HCT116 (cell line): Measurements from ENCODE around the gene MYL3. TPM values are rescaled to one million over a fixed set of nuclear protein-coding genes. Genes with fewer than 3 reads are reported as not detected.

Source experiments
- ATAC-seq: fragments of 200-7000 bp; cut with Tn5 transposase; 2 replicates; pipeline ENCODE4 v1.9.1; 2020; ENCODE audit warnings: mild to moderate bottlenecking, moderate library complexity
- BruUV-seq: library from RNA; stranded (reverse); fragments of 400-500 nt; replicated peaks from 2 replicates; lab custom pipeline; 2021; lab: Mats Ljungman, UMichigan
- CTCF ChIA-PET: fragments of 300-600 bp; sonication (Branson Sonifier 250); formaldehyde crosslinking; loops from one replicate; lab custom pipeline; 2021; ENCODE audit warnings: antibody characterized with exemption; lab: Charles Lee
- POLR2A ChIA-PET: fragments of 300-600, 350-600 bp; sonication (Branson Sonifier 250); formaldehyde crosslinking; loops from one replicate; lab custom pipeline; 2021; ENCODE audit warnings: antibody characterized with exemption; lab: Charles Lee
- RAD21 ChIA-PET, 2 experiments: fragments of 300-600 bp; sonication (Branson Sonifier 250); formaldehyde crosslinking; loops; one replicate each; lab custom pipeline; 2023; ENCODE audit warnings: low total read pairs in 2 of 2; ENCODE audit not compliant: uncharacterized antibody in 2 of 2, unreplicated experiment in 2 of 2, low non-redundant PET in 1 of 2; lab: Charles Lee
- DNase-seq: peaks from one replicate; pipeline ENCODE4 v3.0.0-alpha.2; 2010; ENCODE audit warnings: low read depth, low spot score
- H2AFZ ChIP-seq: fragments of 200-600 bp; shearing (Covaris generic), sonication (generic); 2 replicates; pipeline ENCODE4 v1.6.1; 2017; ENCODE audit warnings: low read depth, mixed run types, mixed read lengths, antibody characterized with exemption, low read length; ENCODE audit not compliant: poor library complexity, severe bottlenecking
- H3K27ac ChIP-seq: 2 replicates; pipeline ENCODE4 v1.5.1; 2012; ENCODE audit warnings: low read depth, low read length
- H3K27me3 ChIP-seq: fragments of 200-600 bp; sonication (generic); 2 replicates; pipeline ENCODE4 v1.6.1; 2016; ENCODE audit warnings: mixed run types, low read length, mixed read lengths; ENCODE audit not compliant: insufficient read depth
- H3K36me3 ChIP-seq, 2 experiments: fragments of 200-500 bp in 1 of 2; fragments of 200-600 bp in 1 of 2; sonication (Bioruptor generic) in 1 of 2; sonication (generic) in 1 of 2; 2 replicates each; pipeline versions ENCODE4 v1.5.1 to v1.6.1; 2014 to 2016; ENCODE audit warnings: low read length in 2 of 2, inconsistent platforms in 1 of 2, mixed read lengths in 1 of 2, mixed run types in 1 of 2; ENCODE audit not compliant: insufficient read depth in 2 of 2, control insufficient read depth in 1 of 2
- H3K4me1 ChIP-seq, 2 experiments: fragments of 200-600 bp in 1 of 2; sonication (generic) in 1 of 2; 2 replicates each; pipeline versions ENCODE4 v1.5.1 to v1.6.1; 2012 to 2017; ENCODE audit warnings: low read length in 2 of 2, inconsistent platforms in 1 of 2, mild to moderate bottlenecking in 1 of 2, mixed read lengths in 1 of 2, mixed run types in 1 of 2, moderate library complexity in 1 of 2; ENCODE audit not compliant: insufficient read depth in 2 of 2, control insufficient read depth in 1 of 2
- H3K4me2 ChIP-seq: fragments of 200-600 bp; sonication (generic); 2 replicates; pipeline ENCODE4 v1.6.1; 2017; ENCODE audit warnings: mixed run types, low read length, mixed read lengths
- H3K4me3 ChIP-seq, 2 experiments: fragments of 200-600 bp in 1 of 2; sonication (generic) in 1 of 2; replicated peaks in 1 of 2; 2 replicates each; pipeline ENCODE4 v1.5.1; 2011 to 2016; ENCODE audit warnings: low read length in 2 of 2, control low read depth in 1 of 2, low read depth in 1 of 2, mild to moderate bottlenecking in 1 of 2, mixed read lengths in 1 of 2, mixed run types in 1 of 2
- H3K79me2 ChIP-seq: fragments of 200-600 bp; sonication (generic); 2 replicates; pipeline ENCODE4 v1.6.1; 2017; ENCODE audit warnings: mild to moderate bottlenecking, mixed run types, low read length, moderate library complexity, mixed read lengths; ENCODE audit not compliant: insufficient read depth
- H3K9ac ChIP-seq: fragments of 200-600 bp; sonication (generic); 2 replicates; pipeline ENCODE4 v1.6.1; 2016; ENCODE audit warnings: low read length, mixed read lengths
- H3K9me2 ChIP-seq: fragments of 200-600 bp; sonication (generic), shearing (Covaris generic); 2 replicates; pipeline ENCODE4 v1.6.1; 2017; ENCODE audit warnings: mixed run types, mild to moderate bottlenecking, moderate library complexity; ENCODE audit not compliant: insufficient read depth
- H3K9me3 ChIP-seq, 2 experiments: fragments of 200-500 bp in 1 of 2; fragments of 200-600 bp in 1 of 2; sonication (Bioruptor generic) in 1 of 2; sonication (generic) in 1 of 2; 2 replicates each; pipeline ENCODE4 v1.6.1; 2014 to 2017; ENCODE audit warnings: low read length in 2 of 2, mixed read lengths in 2 of 2, inconsistent platforms in 1 of 2, low read depth in 1 of 2, mild to moderate bottlenecking in 1 of 2, mixed run types in 1 of 2, moderate library complexity in 1 of 2; ENCODE audit not compliant: control insufficient read depth in 1 of 2, insufficient read depth in 1 of 2
- H4K20me1 ChIP-seq: fragments of 200-600 bp; sonication (generic), shearing (Covaris generic); 2 replicates; pipeline ENCODE4 v1.6.1; 2017; ENCODE audit warnings: mixed run types, mild to moderate bottlenecking, moderate library complexity; ENCODE audit not compliant: insufficient read depth
- CTCF ChIP-seq, 3 experiments: fragments of 200-600 bp in 1 of 3; sonication (generic) in 1 of 3; IDR thresholded peaks in 2 of 3; conservative IDR thresholded peaks in 1 of 3; 2 replicates each; pipeline ENCODE4 v1.5.1; 2012 to 2017; ENCODE audit warnings: low read depth in 2 of 3, low read length in 2 of 3, antibody characterized with exemption in 1 of 3, borderline replicate concordance in 1 of 3, control low read depth in 1 of 3, mild to moderate bottlenecking in 1 of 3, mixed read lengths in 1 of 3, mixed run types in 1 of 3, moderate library complexity in 1 of 3; ENCODE audit not compliant: insufficient read depth in 1 of 3
- EGR1 ChIP-seq: IDR thresholded peaks from 2 replicates; pipeline ENCODE4 v1.6.1; 2012; ENCODE audit warnings: low read depth
- FOSL1 ChIP-seq: IDR thresholded peaks from 2 replicates; pipeline ENCODE4 v1.6.1; 2012; ENCODE audit warnings: low read depth
- JUND ChIP-seq: IDR thresholded peaks from 2 replicates; pipeline ENCODE4 v1.6.1; 2012
- SP1 ChIP-seq: IDR thresholded peaks from 2 replicates; pipeline ENCODE4 v1.6.1; 2012; ENCODE audit warnings: low read depth
- SRF ChIP-seq: IDR thresholded peaks from 2 replicates; pipeline ENCODE4 v1.6.1; 2012; ENCODE audit warnings: low read depth
- TCF7L2 ChIP-seq: IDR thresholded peaks from 2 replicates; pipeline ENCODE4 v1.7.0; 2011; ENCODE audit warnings: borderline replicate concordance, inconsistent platforms; ENCODE audit not compliant: insufficient read depth, insufficient read length; ENCODE audit errors: extremely low read depth
- YY1 ChIP-seq: IDR thresholded peaks from 2 replicates; pipeline ENCODE4 v1.6.1; 2011; ENCODE audit warnings: low read length, low read depth, moderate library complexity, mild to moderate bottlenecking; ENCODE audit not compliant: insufficient replicate concordance; ENCODE audit errors: extremely low read depth
- intact Hi-C: fragments of 100-400 bp; cut with micrococcal nuclease; formaldehyde crosslinking; loops from 2 replicates; pipeline ENCODE4 v1.10.0; 2022
- total RNA-seq: library from RNA; stranded (reverse); gene quantifications from one replicate; pipeline ENCODE4 v1.2.1, GENCODE V29; 2021; ENCODE audit not compliant: unreplicated experiment
- TF ChIP-seq, protein P1 (sequence below): IDR thresholded peaks from 2 replicates; pipeline ENCODE4 v1.6.1; 2012
- TF ChIP-seq, protein P2 (sequence below): IDR thresholded peaks from 2 replicates; pipeline ENCODE4 v1.6.1; 2012; ENCODE audit warnings: low read depth

Gene MYL3
- total RNA-seq, 1 experiment from 2014 or later, result not detected

- DNase-seq (no peak), ATAC-seq (no peak)
- POLR2A ChIA-PET, result no interaction called here
- no peaks in the 10 kb centered on the region for H3K36me3 ChIP-seq
- H3K9ac ChIP-seq, result no peak overlapping the region
- no peaks in the 10 kb centered on the region for H3K9me2 ChIP-seq
- H3K4me3 ChIP-seq, result no peak overlapping the region
- H4K20me1 ChIP-seq, result no peaks in the 10 kb centered on the region
- no peak overlapping the region for H3K27ac ChIP-seq
- H3K27me3 ChIP-seq, result no peaks in the 10 kb centered on the region
- H3K9me3 ChIP-seq, result no peaks in the 10 kb centered on the region; a peak in 1 of 4 replicates
- RAD21 ChIA-PET, result no interaction called here
- H3K79me2 ChIP-seq, result no peaks in the 10 kb centered on the region
- no TSS peak for BruUV-seq
- intact Hi-C loops, result no loop called here
- H3K4me1 ChIP-seq, result no peaks in the 10 kb centered on the region
- CTCF ChIA-PET, result no interaction called here
- TF ChIP-seq TCF7L2, result no peak
- no peak for TF ChIP-seq FOSL1
- no peak for TF ChIP-seq SRF
- no peak for TF ChIP-seq EGR1
- H2AFZ ChIP-seq, result no peak overlapping the region
- no peak overlapping the region for H3K4me2 ChIP-seq
These were observed 16.4 kb downstream of the MYL3 start for GRCh38 chr3:46846624-46847542.

- ChIA-PET POLR2A (no interaction called here), CTCF (no interaction called here), RAD21 (no interaction called here)
- DNase-seq (no peak), ATAC-seq (no peak)
- Histone ChIP-seq H3K27ac (no peak overlapping the region), H3K9ac (no peak overlapping the region), H4K20me1 (no peaks in the 10 kb centered on the region), H3K4me2 (no peak overlapping the region), H3K4me3 (no peak overlapping the region), H3K4me1 (no peaks in the 10 kb centered on the region), H3K79me2 (no peaks in the 10 kb centered on the region), H3K9me2 (no peaks in the 10 kb centered on the region), H3K9me3 (peaks cover 6 to 7% of the 10 kb centered on the region in 2 experiments; a peak in 2 of 4 replicates), H3K27me3 (no peaks in the 10 kb centered on the region), H3K36me3 (no peaks in the 10 kb centered on the region), H2AFZ (no peak overlapping the region)
- intact Hi-C loops, result no loop called here
- no TSS peak for BruUV-seq
- no peak for TF ChIP-seq YY1
- TF ChIP-seq FOSL1, result no peak
- no peak for TF ChIP-seq JUND
- TF ChIP-seq CTCF (IDR thresholded peaks at IDR 0.05 in 2 of 3, conservative IDR thresholded peaks at IDR 0.05 in 1 of 3; ENCODE audit: borderline replicate concordance in 1 of 3, insufficient read depth in 1 of 3, low read depth in 2 of 3, low read length in 2 of 3), result no peak
- TF ChIP-seq, protein P1, sequence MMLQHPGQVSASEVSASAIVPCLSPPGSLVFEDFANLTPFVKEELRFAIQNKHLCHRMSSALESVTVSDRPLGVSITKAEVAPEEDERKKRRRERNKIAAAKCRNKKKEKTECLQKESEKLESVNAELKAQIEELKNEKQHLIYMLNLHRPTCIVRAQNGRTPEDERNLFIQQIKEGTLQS, result no peak
- no peak for TF ChIP-seq SP1
- TF ChIP-seq, protein P2, sequence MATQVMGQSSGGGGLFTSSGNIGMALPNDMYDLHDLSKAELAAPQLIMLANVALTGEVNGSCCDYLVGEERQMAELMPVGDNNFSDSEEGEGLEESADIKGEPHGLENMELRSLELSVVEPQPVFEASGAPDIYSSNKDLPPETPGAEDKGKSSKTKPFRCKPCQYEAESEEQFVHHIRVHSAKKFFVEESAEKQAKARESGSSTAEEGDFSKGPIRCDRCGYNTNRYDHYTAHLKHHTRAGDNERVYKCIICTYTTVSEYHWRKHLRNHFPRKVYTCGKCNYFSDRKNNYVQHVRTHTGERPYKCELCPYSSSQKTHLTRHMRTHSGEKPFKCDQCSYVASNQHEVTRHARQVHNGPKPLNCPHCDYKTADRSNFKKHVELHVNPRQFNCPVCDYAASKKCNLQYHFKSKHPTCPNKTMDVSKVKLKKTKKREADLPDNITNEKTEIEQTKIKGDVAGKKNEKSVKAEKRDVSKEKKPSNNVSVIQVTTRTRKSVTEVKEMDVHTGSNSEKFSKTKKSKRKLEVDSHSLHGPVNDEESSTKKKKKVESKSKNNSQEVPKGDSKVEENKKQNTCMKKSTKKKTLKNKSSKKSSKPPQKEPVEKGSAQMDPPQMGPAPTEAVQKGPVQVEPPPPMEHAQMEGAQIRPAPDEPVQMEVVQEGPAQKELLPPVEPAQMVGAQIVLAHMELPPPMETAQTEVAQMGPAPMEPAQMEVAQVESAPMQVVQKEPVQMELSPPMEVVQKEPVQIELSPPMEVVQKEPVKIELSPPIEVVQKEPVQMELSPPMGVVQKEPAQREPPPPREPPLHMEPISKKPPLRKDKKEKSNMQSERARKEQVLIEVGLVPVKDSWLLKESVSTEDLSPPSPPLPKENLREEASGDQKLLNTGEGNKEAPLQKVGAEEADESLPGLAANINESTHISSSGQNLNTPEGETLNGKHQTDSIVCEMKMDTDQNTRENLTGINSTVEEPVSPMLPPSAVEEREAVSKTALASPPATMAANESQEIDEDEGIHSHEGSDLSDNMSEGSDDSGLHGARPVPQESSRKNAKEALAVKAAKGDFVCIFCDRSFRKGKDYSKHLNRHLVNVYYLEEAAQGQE, result no peak
These were observed 17.2 kb downstream of the MYL3 start for GRCh38 chr3:46845860-46846623.
